Ascending aorta (tissue), 2 donors: Measurements from ENCODE around the gene SLC36A4. TPM values are rescaled to one million over a fixed set of nuclear protein-coding genes. Genes with fewer than 3 reads are reported as not detected.
A peak's percentile ranks its signal among the peaks of the same experiment; 100 is the strongest.

Experiments
- DNase-seq, 2 donors: peaks; one replicate each; pipeline ENCODE4 v3.0.0-alpha.2; 2019; ENCODE audit warnings: low spot score in 2 of 2
- H3K27ac ChIP-seq, 2 donors: fragments of 200-600 bp; sonication (generic); one replicate each; pipeline ENCODE4 v1.5.1; 2016 to 2017; ENCODE audit warnings: mild to moderate bottlenecking in 1 of 2
- H3K27me3 ChIP-seq: fragments of 200-600 bp; sonication (generic); one replicate; pipeline ENCODE4 v1.5.1; 2017
- H3K36me3 ChIP-seq, 2 donors: fragments of 200-600 bp; sonication (generic); one replicate each; pipeline ENCODE4 v1.5.1; 2016
- H3K4me1 ChIP-seq, 2 donors: fragments of 200-600 bp; sonication (generic); one replicate each; pipeline ENCODE4 v1.5.1; 2016 to 2017; ENCODE audit warnings: mild to moderate bottlenecking in 1 of 2
- H3K4me3 ChIP-seq, 2 donors: fragments of 200-600 bp; sonication (generic); one replicate each; pipeline ENCODE4 v1.5.1; 2016 to 2017; ENCODE audit warnings: mild to moderate bottlenecking in 1 of 2
- H3K9me3 ChIP-seq, 2 donors: fragments of 200-600 bp; sonication (generic); one replicate each; pipeline ENCODE4 v1.5.1; 2016
- CTCF ChIP-seq, 3 experiments: fragments of 200-600 bp in 2 of 3; fragments of 450-650 bp in 1 of 3; sonication (generic) in 2 of 3; IDR thresholded peaks; one replicate each; pipeline ENCODE4 v1.5.1; 2016 to 2019; ENCODE audit warnings: antibody characterized with exemption in 3 of 3, mild to moderate bottlenecking in 1 of 3, moderate library complexity in 1 of 3
- intact Hi-C: fragments of 100-400 bp; cut with DNase I; formaldehyde crosslinking; loops from one replicate; pipeline ENCODE4 v1.15.1; 2023
- total RNA-seq: library from RNA; depleted of rRNA; stranded (reverse); fragments of >200 nt; gene quantifications from one replicate; pipeline ENCODE4 v1.1.0, GENCODE V29; 2016

Gene SLC36A4
- total RNA-seq, 1 donor from 2014 or later: 18.6 TPM

GRCh38 chr11:93169950-93170561 is 27.7 kb downstream of the SLC36A4 start:
- no peak overlapping the region for H3K4me3 ChIP-seq
- no peaks in the 10 kb centered on the region for H3K9me3 ChIP-seq
- no peaks in the 10 kb centered on the region for H3K27me3 ChIP-seq
- DNase-seq: no peak
- peaks cover 0 to 8% of the 10 kb centered on the region in 2 donors for H3K36me3 ChIP-seq
- H3K4me1 ChIP-seq: no peaks in the 10 kb centered on the region
- intact Hi-C loops: no loop called here
- H3K27ac ChIP-seq: no peak overlapping the region
- TF ChIP-seq CTCF (IDR thresholded peaks at IDR 0.05): peak in 1 of 3 experiments; percentile 24

GRCh38 chr11:93169143-93169542 is 28.6 kb downstream of the SLC36A4 start:
- Histone ChIP-seq H3K4me1 (no peaks in the 10 kb centered on the region), H3K27ac (no peak overlapping the region), H3K4me3 (no peak overlapping the region), H3K9me3 (no peaks in the 10 kb centered on the region), H3K27me3 (no peaks in the 10 kb centered on the region), H3K36me3 (peaks cover 0 to 15% of the 10 kb centered on the region in 2 donors)
- intact Hi-C loops: no loop called here
- no peak for TF ChIP-seq CTCF (IDR thresholded peaks at IDR 0.05)
- DNase-seq: no peak

GRCh38 chr11:93166862-93167261 is 30.9 kb downstream of the SLC36A4 start:
- intact Hi-C loops: no loop called here

GRCh38 chr11:93166194-93166593 is 31.6 kb downstream of the SLC36A4 start:
- intact Hi-C loops: no loop called here
- Histone ChIP-seq H3K9me3 (no peaks in the 10 kb centered on the region), H3K27ac (no peak overlapping the region), H3K4me3 (no peak overlapping the region), H3K36me3 (peaks cover 0 to 35% of the 10 kb centered on the region in 2 donors), H3K27me3 (no peaks in the 10 kb centered on the region), H3K4me1 (no peaks in the 10 kb centered on the region)
- no peak for DNase-seq
- TF ChIP-seq CTCF (IDR thresholded peaks at IDR 0.05): no peak

More at GRCh38 chr11:93166862-93167261, 30.9 kb downstream of the SLC36A4 start:
- no peak for DNase-seq
- H3K36me3 ChIP-seq: peaks cover 0 to 29% of the 10 kb centered on the region in 2 donors
- no peak for TF ChIP-seq CTCF (IDR thresholded peaks at IDR 0.05)
- no peaks in the 10 kb centered on the region for H3K27me3 ChIP-seq
- no peaks in the 10 kb centered on the region for H3K4me1 ChIP-seq
- no peak overlapping the region for H3K27ac ChIP-seq
- no peak overlapping the region for H3K4me3 ChIP-seq
- no peaks in the 10 kb centered on the region for H3K9me3 ChIP-seq

- intact Hi-C loops: no loop called here
- Histone ChIP-seq H3K27ac (no peak overlapping the region), H3K4me3 (no peak overlapping the region), H3K9me3 (no peaks in the 10 kb centered on the region), H3K36me3 (peaks cover 0 to 40% of the 10 kb centered on the region in 2 donors), H3K4me1 (no peaks in the 10 kb centered on the region), H3K27me3 (no peaks in the 10 kb centered on the region)
- no peak for TF ChIP-seq CTCF (IDR thresholded peaks at IDR 0.05)
- no peak for DNase-seq
Measured at GRCh38 chr11:93160808-93161207, 37.0 kb downstream of the SLC36A4 start.

- Histone ChIP-seq H3K4me3 (no peak overlapping the region), H3K36me3 (peaks cover 0 to 38% of the 10 kb centered on the region in 2 donors), H3K27ac (no peak overlapping the region), H3K9me3 (no peaks in the 10 kb centered on the region), H3K27me3 (no peaks in the 10 kb centered on the region), H3K4me1 (no peaks in the 10 kb centered on the region)
- no peak for TF ChIP-seq CTCF (IDR thresholded peaks at IDR 0.05)
- intact Hi-C loops: no loop called here
- no peak for DNase-seq
Measured at GRCh38 chr11:93160156-93160555, 37.6 kb downstream of the SLC36A4 start.
